ENCODE measurements around the gene TMC6.

DNA sequence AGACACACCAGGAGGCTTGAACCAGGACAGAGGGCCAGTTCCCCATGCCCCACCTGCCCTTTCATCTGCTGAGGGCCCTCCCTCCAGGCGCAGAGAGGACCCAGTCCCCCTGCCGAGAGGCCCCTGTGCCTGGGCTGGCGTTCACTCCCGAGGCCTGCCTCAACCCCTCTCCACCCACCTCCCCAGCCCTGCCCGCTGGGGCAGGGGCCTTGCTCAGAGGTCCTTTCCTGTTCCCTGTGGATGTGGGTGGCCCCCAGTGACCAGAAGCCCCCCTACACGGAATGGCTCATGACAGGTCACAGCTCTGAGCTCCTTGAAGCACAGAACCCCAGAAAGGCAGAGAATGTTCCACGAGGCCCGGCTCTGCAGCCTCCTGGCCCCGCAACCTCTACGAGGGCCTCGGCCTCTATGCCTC, 6.7 kb downstream of the TMC6 start:
- TF ChIP-seq EZH2 (IDR thresholded peaks at IDR 0.05) (no peak), POLR2AphosphoS5 (IDR thresholded peaks at IDR 0.05; ENCODE audit: borderline replicate concordance, low read depth, low read length) (no peak)
